GM12872 (cell line): Measurements from ENCODE around the gene TRNAU1AP.

ENCODE experiments used
- TF ChIP-seq, protein P1 (sequence below): IDR thresholded peaks from 3 replicates; pipeline ENCODE4 v1.5.1; 2011; ENCODE audit warnings: low read depth, mild to moderate bottlenecking, low read length, moderate library complexity; ENCODE audit not compliant: insufficient read depth

The TRNAU1AP gene

DNA sequence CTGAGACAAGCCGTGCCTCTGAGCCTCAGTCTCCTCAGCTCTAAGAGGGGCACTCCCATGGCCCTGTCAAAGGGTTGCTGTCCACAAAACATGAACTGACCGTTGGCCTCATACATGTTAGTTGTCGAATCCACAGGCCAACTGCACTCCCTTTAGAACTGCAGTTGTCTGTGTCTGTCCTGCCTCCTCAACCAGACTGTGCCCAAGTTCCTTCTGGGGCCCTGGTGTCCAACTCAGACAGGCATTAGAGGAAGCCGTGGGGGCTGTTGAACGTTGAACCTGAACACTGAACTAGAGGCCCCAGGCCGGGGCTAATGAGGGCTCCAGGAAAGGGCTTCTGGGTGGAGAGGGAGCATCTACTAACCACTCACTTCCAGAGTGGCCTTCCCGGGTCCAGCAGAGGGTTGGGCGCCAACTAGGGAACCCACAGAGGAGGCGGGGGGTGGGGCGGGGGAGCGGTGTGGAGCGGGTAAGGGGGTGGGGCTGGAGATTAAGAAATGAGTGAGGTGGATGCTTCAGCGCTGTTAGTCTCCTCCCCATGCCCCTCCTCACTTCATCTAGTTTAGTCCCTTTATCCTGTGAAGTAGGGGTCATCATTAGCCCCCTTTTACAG is 38.9 kb downstream of the TRNAU1AP start, which contains the start of gene RAB42:
TSS of gene RAB42 (plus strand) at position 558 of the 613 bp plus-strand sequence. CDS start 247 bp downstream, outside the sequence.
- TF ChIP-seq, protein P1, sequence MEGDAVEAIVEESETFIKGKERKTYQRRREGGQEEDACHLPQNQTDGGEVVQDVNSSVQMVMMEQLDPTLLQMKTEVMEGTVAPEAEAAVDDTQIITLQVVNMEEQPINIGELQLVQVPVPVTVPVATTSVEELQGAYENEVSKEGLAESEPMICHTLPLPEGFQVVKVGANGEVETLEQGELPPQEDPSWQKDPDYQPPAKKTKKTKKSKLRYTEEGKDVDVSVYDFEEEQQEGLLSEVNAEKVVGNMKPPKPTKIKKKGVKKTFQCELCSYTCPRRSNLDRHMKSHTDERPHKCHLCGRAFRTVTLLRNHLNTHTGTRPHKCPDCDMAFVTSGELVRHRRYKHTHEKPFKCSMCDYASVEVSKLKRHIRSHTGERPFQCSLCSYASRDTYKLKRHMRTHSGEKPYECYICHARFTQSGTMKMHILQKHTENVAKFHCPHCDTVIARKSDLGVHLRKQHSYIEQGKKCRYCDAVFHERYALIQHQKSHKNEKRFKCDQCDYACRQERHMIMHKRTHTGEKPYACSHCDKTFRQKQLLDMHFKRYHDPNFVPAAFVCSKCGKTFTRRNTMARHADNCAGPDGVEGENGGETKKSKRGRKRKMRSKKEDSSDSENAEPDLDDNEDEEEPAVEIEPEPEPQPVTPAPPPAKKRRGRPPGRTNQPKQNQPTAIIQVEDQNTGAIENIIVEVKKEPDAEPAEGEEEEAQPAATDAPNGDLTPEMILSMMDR, result no peak

DNA sequence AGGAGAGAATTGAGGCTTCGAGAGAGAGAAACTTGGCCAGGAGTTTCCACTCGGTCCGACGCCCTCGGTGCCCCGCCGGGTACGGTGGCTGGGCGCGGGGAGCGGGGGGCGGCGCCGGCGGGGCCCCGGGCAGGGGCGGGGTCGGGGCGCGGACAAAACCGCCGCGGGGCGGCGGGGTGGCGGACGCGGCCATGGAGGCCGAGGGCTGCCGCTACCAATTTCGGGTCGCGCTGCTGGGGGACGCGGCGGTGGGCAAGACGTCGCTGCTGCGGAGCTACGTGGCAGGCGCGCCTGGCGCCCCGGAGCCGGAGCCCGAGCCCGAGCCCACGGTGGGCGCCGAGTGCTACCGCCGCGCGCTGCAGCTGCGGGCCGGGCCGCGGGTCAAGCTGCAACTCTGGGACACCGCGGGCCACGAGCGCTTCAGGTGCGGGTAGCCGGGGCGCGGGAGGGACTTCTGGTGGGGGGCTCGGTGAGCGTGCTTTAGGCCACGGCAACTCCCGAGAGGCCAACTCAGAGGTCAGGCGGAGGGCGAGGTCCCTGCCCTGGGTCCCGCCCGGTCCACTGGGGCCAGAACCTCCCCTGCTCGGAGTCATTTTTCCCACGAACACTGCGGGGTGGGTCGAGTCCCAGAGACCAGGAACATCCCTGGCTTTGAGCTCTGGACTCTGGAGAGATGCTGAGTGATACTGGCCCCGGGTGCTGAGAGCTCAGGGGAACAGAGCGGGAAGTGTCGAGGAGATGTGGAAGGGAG is 39.6 kb downstream of the TRNAU1AP start:
- TF ChIP-seq, protein P1, result no peak

DNA sequence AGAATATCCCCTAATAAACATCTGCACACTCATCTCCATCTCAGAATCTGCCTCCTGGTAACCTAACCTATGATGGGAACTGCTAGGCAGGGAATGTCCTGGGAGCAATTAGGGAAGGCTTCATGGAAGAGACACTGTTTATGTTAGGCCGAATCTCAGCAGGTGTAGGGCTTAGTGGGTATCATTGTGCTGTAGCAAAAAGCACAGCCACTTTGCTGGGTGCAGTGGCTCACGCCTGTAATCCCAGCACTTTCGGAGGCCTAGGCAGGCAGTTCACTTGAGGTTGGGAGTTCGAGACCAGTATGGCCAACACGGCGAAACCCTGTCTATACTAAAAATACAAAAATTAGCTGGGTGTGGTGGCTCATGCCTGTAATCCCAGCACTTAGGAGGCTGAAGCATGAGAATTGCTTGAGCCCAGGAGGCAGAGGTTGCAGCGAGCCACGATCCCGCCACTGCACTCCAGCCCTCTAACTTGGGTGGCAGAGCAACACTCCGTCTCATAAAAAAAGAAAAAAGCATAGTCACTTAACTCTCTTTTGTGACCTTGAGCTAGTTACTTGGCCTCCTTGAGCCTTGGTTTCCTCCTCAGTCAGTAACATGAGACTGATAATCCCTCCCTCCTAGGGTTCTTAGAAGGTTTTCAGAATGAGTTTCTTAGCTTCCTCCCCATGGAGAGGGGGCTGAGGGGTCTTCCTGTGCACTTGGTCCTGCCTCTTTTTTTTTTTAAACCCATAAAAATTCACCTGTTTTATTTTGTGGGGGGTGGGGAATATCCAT is 42.7 kb downstream of the TRNAU1AP start:
- TF ChIP-seq, protein P1, result no peak

DNA sequence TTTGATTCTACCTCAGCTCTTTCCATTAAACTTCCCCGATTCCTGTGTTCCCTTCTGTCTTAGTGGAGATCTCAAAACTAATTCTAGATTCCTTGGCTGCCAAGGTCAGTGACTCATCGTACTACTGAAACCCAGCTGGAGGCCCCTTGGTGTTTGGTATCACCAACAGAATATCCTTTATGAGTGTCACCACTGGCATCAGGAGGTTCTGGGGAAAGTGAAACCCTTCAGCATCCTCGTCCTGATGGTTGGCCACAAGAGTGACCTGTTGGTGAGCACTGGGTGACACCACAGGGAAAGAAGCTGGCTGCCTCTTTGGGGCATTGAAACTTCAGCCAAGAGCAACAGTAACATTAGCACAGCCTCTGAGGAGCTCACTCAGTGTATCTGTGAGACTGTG is 48.8 kb downstream of the TRNAU1AP start:
- TF ChIP-seq, protein P1, result no peak

DNA sequence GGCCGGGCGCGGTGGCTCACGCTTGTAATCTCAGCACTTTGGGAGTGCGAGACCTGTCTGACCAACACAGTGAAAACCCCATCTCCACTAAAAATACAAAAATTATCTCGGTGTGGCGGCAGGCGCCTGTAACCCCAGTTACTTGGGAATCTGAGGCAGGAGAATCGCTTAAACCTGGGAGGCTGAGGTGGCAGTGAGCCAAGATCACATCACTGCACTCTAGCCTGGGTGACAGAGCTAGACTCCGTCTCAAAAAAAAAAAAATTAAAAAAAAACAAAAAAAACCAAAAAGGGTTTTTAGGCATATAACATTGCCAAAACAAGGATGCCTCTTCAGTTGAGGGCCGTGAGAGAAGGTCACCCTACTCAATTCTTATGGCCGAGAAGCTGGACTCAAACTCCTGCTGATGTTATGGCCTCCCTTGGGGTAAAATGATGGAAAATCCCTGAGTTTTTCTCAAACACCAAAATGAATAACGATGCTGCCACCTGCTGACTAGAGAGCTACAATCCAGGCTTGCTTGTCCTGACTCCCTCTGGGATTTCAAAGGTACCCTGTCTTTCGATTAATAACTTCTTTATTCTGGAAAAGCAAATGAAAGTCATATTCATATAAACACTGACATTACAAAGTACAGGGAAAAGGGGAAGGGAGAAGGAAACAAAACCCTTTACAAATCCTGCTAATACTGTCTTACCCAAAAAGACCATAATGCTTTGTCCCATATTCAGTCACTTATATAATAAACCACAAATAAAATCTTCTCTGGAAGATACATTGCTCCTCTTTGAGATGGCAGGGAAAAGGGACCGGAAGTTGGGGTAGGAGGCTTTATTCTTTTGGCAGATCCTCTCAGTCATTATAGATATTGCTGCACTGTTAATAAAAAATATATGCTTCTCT is 49.9 kb downstream of the TRNAU1AP start:
- TF ChIP-seq, protein P1, result peak; percentile 72

DNA sequence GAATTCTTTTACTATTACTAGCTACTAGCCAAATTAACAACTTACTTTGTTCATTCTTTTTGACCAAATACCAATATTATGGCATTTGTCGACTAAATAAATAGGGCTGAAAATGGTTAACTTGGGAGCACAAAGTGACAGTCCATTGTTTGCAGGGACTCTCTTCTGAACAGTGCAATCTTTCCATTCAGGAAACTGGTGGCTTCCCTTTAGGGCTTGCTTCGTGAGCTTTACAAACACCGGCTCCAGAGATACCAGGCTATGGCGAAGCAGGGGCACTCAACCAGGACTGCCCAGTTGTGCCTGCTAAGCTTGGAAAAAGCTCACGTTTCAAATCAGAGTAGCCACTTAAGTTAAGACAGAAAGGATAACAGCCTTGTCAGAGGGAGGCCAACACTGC is 51.5 kb downstream of the TRNAU1AP start:
- TF ChIP-seq, protein P1, result no peak
